ENCODE data around the gene AASDH. TPM values are rescaled to one million over a fixed set of nuclear protein-coding genes. Genes with fewer than 3 reads are reported as not detected.
A peak's percentile ranks its signal among the peaks of the same experiment; 100 is the strongest.

Gene AASDH
- total RNA-seq, 1 donor from 2014 or later = 16.2 TPM

GRCh38 chr4:56301181-56301996 lies 85.9 kb downstream of the AASDH start:
- intact Hi-C loops (cut with DNase I) = no loop called here
- peak; percentile 79 for DNase-seq (ENCODE audit: low spot score)

GRCh38 chr4:56298236-56298635 lies 89.1 kb downstream of the AASDH start:
- intact Hi-C loops (cut with DNase I) = no loop called here
- no peak for DNase-seq (ENCODE audit: low spot score)
- ATAC-seq = no peak

More at GRCh38 chr4:56301181-56301996, 85.9 kb downstream of the AASDH start:
- ATAC-seq = peak; percentile 91

DNA sequence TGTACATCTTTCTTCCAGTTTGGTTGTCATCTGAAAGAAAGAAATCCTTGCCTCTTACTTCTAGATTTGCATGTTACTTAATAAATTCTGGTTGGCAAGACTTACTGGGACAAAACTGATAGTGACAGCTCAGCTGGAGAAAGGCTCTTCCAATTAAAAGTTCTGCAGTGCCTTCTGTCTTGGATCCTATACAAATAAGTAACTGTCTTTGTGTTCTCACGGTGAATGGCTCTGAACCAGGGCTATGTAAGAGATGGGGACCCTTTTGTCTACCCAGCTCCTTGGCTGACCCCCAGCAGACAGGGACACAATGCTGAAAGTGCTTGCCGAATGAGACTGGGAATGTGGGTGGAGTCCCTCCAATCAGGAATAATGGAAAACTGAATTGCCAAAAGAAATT lies 89.5 kb downstream of the AASDH start:
- no peak for DNase-seq (ENCODE audit: low spot score)
- no peak for ATAC-seq
- intact Hi-C loops (cut with DNase I) = no loop called here

- no peak for DNase-seq (ENCODE audit: low spot score)
- intact Hi-C loops (cut with DNase I) = no loop called here
- ATAC-seq = no peak
These were observed 90.8 kb downstream of the AASDH start for GRCh38 chr4:56296526-56296925.

DNA sequence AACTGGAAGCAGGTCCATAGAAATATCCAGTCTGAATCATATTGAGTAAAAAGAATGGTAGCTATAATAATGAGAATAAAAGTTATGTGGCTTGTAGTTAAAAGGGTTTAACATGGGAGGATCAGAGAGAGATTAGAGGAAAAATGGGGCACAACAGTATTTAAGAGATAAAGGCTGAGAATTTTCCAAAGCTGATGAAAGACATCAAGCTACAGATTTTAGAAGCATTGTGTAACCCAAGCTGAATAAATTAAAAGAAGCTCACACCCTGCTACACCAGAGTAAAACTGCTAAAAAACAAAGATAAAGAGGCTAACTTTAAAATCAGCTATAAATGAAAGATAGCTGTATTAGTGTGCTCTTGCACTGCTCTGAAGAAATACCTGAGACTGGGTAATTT lies 94.2 kb downstream of the AASDH start:
- intact Hi-C loops (cut with DNase I) = no loop called here
- ATAC-seq = no peak
- no peak for DNase-seq (ENCODE audit: low spot score)

DNA sequence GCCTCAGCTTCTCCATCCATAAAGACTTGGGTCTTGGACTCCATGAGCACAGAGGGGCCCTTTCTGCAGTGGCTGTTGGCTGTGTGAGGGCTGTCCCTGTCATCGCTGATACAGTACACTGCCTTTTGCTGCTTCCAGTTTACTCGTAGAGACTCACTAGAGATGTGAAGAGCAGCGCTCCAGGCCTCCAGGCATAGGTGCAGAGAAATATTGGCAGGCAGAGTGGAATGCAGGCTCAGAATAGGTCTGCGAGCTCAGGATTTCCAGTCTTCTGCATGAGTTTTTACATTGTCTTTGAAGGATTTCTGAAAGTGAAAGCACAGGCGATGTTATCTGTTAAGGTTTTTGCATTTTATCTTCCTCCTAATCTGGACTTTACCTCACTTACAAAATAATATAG lies 97.4 kb downstream of the AASDH start:
- no peak for DNase-seq (ENCODE audit: low spot score)
- ATAC-seq = no peak
- intact Hi-C loops (cut with DNase I) = no loop called here

- no peak for DNase-seq (ENCODE audit: low spot score)
- ATAC-seq = no peak
- intact Hi-C loops (cut with DNase I) = no loop called here
These were observed 98.6 kb downstream of the AASDH start for GRCh38 chr4:56288663-56289062.

Other genes with a start within 250 kb of the AASDH start
- gene PPAT, start 48.1 kb upstream of the AASDH start, total RNA-seq = 8.6 TPM
- 28.7 TPM for gene PAICS, start 48.8 kb upstream of the AASDH start, total RNA-seq
- gene SRP72, start 80.1 kb upstream of the AASDH start, total RNA-seq = 89.9 TPM
- not detected for gene ARL9, start 118.3 kb upstream of the AASDH start, total RNA-seq